Measurements from ENCODE around the gene ACSL6.

The ACSL6 gene

GRCh38 chr5:132016721-132017250, 5.3 kb upstream of the ACSL6 start:
- DNase-seq (ENCODE audit: low spot score), result no peak

- no peak for DNase-seq (ENCODE audit: low spot score)
Measured at GRCh38 chr5:132013711-132014110, 2.3 kb upstream of the ACSL6 start.

- DNase-seq (ENCODE audit: low spot score), result no peak
Measured at GRCh38 chr5:132013006-132013689, 1.7 kb upstream of the ACSL6 start.

GRCh38 chr5:132012371-132013005, 1.0 kb upstream of the ACSL6 start:
- DNase-seq (ENCODE audit: low spot score), result peak; percentile 48

GRCh38 chr5:132010989-132011621, 353 bp downstream of the ACSL6 start:
- no peak for DNase-seq (ENCODE audit: low spot score)

GRCh38 chr5:132010645-132010988, 841 bp downstream of the ACSL6 start:
- DNase-seq (ENCODE audit: low spot score), result no peak

GRCh38 chr5:132009706-132010405, 1.6 kb downstream of the ACSL6 start:
- no peak for DNase-seq (ENCODE audit: low spot score)

GRCh38 chr5:132008961-132009680, 2.3 kb downstream of the ACSL6 start:
- DNase-seq (ENCODE audit: low spot score), result no peak

GRCh38 chr5:132008163-132008473, 3.3 kb downstream of the ACSL6 start:
- no peak for DNase-seq (ENCODE audit: low spot score)

- peak; percentile 73 for DNase-seq (ENCODE audit: low spot score)
Measured at GRCh38 chr5:132007399-132008162, 3.9 kb downstream of the ACSL6 start.

GRCh38 chr5:132006331-132007120, 4.9 kb downstream of the ACSL6 start:
- DNase-seq (ENCODE audit: low spot score), result no peak

- DNase-seq (ENCODE audit: low spot score), result no peak
Measured at GRCh38 chr5:132005591-132005990, 5.9 kb downstream of the ACSL6 start.

GRCh38 chr5:132003982-132004381, 7.5 kb downstream of the ACSL6 start:
- DNase-seq (ENCODE audit: low spot score), result no peak

- no peak for DNase-seq (ENCODE audit: low spot score)
Measured at GRCh38 chr5:132003170-132003744, 8.2 kb downstream of the ACSL6 start.

- DNase-seq (ENCODE audit: low spot score), result no peak
Measured at GRCh38 chr5:132002757-132003156, 8.7 kb downstream of the ACSL6 start.

- peak; percentile 18 for DNase-seq (ENCODE audit: low spot score)
Measured at GRCh38 chr5:132001647-132002561, 9.6 kb downstream of the ACSL6 start.

- no peak for DNase-seq (ENCODE audit: low spot score)
Measured at GRCh38 chr5:132000677-132001453, 10.6 kb downstream of the ACSL6 start.

GRCh38 chr5:132000241-132000490, 11.3 kb downstream of the ACSL6 start:
- DNase-seq (ENCODE audit: low spot score), result no peak
